ENCODE measurements around the gene RGS7.

DNA sequence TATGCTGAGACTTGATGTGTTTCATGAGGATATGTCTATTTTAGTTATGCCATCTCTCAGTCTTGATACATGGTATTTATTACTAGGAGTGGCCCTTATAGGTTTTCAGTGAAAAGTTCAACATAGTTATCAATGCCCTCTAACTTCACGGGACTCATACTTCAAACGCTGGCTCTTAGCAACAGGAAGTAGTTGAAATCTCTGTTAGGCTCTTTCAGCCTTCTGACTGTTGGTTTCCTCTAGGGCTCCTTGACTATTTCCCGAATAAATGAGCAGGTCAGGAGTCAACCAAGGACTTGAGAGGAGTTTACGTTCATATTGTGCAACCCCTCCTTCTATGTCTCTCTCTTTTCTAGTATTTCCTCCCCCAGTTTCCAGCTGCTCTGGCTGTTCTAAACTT lies 141.8 kb downstream of the RGS7 start:
- TF ChIP-seq, protein P1, sequence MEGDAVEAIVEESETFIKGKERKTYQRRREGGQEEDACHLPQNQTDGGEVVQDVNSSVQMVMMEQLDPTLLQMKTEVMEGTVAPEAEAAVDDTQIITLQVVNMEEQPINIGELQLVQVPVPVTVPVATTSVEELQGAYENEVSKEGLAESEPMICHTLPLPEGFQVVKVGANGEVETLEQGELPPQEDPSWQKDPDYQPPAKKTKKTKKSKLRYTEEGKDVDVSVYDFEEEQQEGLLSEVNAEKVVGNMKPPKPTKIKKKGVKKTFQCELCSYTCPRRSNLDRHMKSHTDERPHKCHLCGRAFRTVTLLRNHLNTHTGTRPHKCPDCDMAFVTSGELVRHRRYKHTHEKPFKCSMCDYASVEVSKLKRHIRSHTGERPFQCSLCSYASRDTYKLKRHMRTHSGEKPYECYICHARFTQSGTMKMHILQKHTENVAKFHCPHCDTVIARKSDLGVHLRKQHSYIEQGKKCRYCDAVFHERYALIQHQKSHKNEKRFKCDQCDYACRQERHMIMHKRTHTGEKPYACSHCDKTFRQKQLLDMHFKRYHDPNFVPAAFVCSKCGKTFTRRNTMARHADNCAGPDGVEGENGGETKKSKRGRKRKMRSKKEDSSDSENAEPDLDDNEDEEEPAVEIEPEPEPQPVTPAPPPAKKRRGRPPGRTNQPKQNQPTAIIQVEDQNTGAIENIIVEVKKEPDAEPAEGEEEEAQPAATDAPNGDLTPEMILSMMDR (IDR thresholded peaks at IDR 0.05; ENCODE audit: low read depth, low read length) = no peak
- no peak for TF ChIP-seq POLR2A (IDR thresholded peaks at IDR 0.05; ENCODE audit: extremely low read depth, insufficient read length)
